PC-3 (cell line): ENCODE data around the gene TMUB1.

Experiments
- CTCF ChIP-seq: fragments of 300-600 bp; sonication (generic); conservative IDR thresholded peaks from 2 replicates; pipeline ENCODE4 v1.5.1; 2017; ENCODE audit warnings: antibody characterized with exemption, low read depth, mild to moderate bottlenecking, low read length
- EZH2 ChIP-seq: fragments of 300-600 bp; sonication (generic); IDR thresholded peaks from one replicate; pipeline ENCODE4 v1.6.1; 2017; ENCODE audit warnings: antibody characterized with exemption, mild to moderate bottlenecking, low read length; ENCODE audit not compliant: unreplicated experiment

- TF ChIP-seq EZH2 (no peak), CTCF (no peak)
These were observed 7.7 kb upstream of the TMUB1 start for GRCh38 chr7:151091003-151091402.
